22Rv1 (cell line): Measurements from ENCODE around the gene UROD.

Experiments used
- H3K27ac ChIP-seq: fragments of 450-650 bp; 2 replicates; pipeline ENCODE4 v1.5.1; 2017
- ZFX ChIP-seq: fragments of 450-650 bp; IDR thresholded peaks from 2 replicates; pipeline ENCODE4 v1.6.1; 2017; ENCODE audit warnings: antibody characterized with exemption, borderline replicate concordance
- TF ChIP-seq, protein P1 (sequence below): fragments of 450-650 bp; IDR thresholded peaks from 2 replicates; pipeline ENCODE4 v1.5.1; 2017; ENCODE audit warnings: mild to moderate bottlenecking

UROD gene

DNA sequence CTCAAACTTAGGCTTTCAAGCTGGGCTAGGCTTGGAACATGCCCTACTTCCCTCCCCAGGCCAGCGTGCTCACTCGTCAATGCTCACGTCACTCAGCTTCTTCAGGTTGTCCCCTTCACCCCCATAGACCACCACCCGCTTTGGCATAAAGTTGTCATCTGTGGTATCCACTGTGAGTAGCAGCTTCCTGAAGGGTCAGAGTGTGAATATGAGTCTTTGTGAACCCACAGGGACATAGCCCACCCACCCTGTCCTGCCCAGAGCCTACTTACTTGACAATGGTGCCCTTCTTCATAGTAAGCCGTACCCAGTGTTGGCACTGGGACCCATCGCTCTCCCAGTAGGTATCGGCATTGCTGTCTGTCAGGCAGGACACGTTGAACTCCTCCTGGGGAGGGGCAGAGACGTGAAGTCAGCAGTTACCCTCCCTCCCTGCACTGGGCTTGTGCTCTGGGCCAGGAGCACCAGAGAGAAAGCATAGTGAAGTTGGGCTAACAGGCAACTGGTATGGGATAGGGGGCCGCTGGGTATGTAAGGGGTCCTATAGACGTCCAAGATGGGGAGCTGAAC lies 2.7 kb upstream of the UROD start:
- TF ChIP-seq, protein P1, sequence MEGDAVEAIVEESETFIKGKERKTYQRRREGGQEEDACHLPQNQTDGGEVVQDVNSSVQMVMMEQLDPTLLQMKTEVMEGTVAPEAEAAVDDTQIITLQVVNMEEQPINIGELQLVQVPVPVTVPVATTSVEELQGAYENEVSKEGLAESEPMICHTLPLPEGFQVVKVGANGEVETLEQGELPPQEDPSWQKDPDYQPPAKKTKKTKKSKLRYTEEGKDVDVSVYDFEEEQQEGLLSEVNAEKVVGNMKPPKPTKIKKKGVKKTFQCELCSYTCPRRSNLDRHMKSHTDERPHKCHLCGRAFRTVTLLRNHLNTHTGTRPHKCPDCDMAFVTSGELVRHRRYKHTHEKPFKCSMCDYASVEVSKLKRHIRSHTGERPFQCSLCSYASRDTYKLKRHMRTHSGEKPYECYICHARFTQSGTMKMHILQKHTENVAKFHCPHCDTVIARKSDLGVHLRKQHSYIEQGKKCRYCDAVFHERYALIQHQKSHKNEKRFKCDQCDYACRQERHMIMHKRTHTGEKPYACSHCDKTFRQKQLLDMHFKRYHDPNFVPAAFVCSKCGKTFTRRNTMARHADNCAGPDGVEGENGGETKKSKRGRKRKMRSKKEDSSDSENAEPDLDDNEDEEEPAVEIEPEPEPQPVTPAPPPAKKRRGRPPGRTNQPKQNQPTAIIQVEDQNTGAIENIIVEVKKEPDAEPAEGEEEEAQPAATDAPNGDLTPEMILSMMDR, result no peak
- no peak for TF ChIP-seq ZFX
- no peak overlapping the region for H3K27ac ChIP-seq

DNA sequence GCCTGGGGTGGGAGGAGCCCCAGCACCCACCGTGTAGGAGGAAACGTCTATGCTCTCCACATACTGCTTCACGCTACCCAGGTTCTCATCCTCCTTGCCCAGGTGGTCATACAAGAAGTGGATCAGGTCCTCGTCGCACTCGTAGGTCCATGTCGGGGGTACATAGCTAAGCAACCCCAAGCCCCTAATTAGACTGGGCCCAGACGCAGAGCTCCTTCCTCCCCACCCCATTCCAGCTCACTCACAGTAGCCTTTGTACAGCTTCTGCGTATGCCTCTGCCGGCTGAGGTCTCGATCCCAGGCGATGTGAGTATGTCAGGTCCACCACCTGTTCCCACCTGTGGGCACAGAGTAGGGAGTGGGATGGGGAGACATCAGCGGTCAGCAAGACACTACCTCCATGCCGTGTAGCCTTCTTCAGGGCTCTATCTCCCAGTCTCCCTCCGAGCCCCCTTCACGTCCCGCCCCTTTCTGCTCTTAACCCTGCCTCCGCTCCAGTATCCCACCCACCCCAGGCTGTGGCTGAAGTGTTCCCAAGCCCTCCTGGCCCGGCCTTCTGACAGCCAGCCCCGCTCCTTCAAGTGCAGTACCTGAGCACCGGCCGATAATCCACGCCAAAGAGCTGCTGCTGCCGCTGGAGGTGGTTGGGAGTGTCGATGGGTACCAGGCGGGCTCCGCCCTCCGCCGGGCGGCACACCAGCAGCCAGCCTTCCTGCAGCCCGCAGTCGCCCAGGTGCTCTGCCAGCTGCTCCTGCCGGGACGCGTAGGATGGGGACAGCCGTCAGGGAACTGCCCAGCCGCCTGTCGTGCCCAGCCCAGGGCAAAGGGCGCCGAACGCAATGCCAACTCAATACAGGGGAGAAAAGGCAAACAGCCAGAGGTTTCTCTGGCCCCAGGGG lies 1.8 kb upstream of the UROD start:
- H3K27ac ChIP-seq, result peak overlapping the region; percentile 87
- no peak for TF ChIP-seq ZFX
- TF ChIP-seq, protein P1, result 0 out of 2 replicates have a peak, but pooled peaks have one; percentile 8

DNA sequence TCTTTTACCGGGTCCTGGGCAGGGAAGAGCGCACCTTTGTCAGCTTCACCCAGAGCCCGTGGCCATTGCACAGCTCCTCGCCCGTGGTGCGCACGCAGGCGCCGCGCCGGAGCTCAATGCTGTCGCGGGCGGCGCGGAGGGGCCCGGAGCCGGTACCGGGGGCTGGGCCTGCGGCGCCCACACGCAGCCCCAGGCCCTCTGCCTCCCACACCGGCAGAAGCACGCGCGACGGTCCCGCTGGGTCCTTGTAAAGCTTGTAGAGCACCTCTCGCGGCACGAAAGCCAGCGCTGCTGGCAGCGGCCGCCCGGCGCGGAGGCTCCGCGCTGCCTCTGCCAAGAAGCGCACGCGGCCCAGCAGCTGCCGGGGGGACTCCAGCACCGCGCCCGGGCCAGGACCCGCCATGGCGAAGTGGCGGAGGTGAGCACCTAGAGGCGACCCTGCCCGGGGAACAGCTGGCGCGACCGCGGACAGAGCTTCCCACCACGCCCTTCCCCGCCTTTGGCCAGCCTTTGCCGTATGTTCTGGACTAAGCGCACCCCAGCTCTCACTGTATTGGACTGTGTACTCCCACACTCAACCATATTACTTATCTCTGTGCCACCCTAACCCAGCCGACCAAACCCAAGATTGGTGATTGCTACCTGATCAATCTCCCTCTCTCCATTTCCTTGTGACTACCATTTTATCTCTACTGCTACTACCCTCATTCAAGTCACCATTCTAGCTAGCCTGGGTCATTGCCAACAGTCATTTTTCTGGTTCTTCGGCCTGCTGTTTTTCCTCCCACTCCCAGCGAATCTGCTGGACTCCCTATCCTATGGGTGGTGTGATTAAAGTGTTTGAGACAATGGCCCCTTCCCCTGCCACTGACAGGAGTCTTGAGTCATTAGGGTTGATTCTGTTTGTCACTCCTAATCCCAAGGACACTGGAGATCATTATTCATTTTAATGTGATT lies 921 bp upstream of the UROD start, which contains the start of gene HECTD3:
Gene HECTD3, minus strand, starts transcription at position 470 of the 957 bp plus-strand sequence. Its CDS starts 67 bp downstream, at position 403.
- TF ChIP-seq ZFX, result no peak
- TF ChIP-seq, protein P1, result no peak; the same call in 1 of the 2 replicates
- H3K27ac ChIP-seq, result peak within 1 kb of the TSS; percentile 87

DNA sequence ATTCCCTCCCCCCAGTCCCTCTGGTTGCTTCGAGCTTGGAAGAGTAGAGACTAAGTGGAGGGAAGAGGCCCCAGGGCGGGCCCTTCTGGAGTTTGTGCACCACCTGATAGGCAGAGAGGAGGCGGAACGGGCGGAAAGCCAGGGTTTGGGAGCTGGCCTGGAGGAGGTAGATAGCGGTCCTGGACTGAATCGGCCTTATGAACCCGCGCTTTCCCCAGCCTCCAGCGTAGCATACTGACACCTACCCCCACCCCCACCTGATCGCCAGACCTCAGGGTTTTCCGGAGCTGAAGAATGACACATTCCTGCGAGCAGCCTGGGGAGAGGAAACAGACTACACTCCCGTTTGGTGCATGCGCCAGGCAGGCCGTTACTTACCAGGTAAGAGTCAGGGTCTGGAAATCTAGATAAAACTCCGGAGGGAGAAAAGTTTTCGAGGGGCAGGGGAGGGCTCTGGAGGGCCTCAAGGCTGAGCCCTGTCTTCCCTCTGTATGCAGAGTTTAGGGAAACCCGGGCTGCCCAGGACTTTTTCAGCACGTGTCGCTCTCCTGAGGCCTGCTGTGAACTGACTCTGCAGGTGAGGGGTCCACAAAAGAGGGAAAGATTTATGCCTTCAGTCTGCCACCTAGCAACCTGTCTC lies 705 bp downstream of the UROD start:
- TF ChIP-seq, protein P1, result no peak
- peak overlapping the region; percentile 87 for H3K27ac ChIP-seq

DNA sequence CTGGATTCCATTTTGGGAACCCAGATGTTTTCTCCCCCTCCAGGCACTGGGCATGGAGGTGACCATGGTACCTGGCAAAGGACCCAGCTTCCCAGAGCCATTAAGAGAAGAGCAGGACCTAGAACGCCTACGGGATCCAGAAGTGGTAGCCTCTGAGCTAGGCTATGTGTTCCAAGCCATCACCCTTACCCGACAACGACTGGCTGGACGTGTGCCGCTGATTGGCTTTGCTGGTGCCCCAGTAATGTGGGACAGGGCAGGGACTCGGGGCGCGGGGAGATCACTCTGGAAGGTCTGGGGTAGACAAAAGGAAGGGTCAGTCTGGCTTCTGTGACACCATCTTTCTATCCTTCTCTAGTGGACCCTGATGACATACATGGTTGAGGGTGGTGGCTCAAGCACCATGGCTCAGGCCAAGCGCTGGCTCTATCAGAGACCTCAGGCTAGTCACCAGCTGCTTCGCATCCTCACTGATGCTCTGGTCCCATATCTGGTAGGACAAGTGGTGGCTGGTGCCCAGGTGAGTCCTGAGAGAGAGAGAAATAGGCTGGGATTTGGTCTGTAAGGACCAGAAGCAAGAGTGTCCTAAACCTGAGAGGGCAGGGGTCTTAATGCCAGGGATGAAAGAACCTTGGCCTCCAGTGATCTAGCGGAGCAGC lies 1.6 kb downstream of the UROD start:
- TF ChIP-seq, protein P1, result no peak
- no peak for TF ChIP-seq ZFX
- H3K27ac ChIP-seq, result no peak overlapping the region

DNA sequence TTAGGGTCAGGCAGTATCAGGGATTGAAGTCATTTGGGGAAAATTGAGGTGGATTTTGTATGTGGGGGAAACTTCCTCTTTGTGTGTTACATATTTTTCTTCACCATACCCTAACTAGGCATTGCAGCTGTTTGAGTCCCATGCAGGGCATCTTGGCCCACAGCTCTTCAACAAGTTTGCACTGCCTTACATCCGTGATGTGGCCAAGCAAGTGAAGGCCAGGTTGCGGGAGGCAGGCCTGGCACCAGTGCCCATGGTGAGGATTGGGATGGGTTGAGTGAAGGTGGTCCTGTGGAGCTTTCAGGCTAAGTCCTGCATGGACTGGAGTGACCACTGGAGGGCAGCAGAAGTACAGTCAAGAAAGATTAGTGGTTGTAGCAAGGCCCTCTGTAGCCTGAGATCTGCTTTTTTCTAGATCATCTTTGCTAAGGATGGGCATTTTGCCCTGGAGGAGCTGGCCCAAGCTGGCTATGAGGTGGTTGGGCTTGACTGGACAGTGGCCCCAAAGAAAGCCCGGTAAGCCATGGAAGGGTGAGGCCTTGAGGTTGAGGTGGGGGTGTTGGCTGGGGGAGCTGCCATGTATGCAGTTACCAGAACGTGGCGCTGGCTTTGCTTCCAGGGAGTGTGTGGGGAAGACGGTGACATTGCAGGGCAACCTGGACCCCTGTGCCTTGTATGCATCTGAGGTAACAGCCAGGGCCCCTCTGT lies 2.4 kb downstream of the UROD start:
- no peak overlapping the region for H3K27ac ChIP-seq
- TF ChIP-seq, protein P1, result peak; percentile 87
- no peak for TF ChIP-seq ZFX
